Body of pancreas (tissue), 4 donors: ENCODE data around the gene IRS1. TPM values are rescaled to one million over a fixed set of nuclear protein-coding genes. Genes with fewer than 3 reads are reported as not detected.

Experiments
- ATAC-seq: fragments of 150-250 bp; one replicate; pipeline ENCODE4 v1.9.1; 2016
- DNase-seq, 4 donors: peaks; one replicate each; pipeline ENCODE4 v3.0.0-alpha.2; 2019
- H3K27ac ChIP-seq, 4 donors: fragments of 200-600 bp; sonication (generic); 1 replicate in 3 of 4; 2 replicates in 1 of 4; pipeline versions ENCODE4 v1.5.1 to v1.6.1; 2016 to 2019; ENCODE audit warnings: mild to moderate bottlenecking in 1 of 4, mixed read lengths in 1 of 4, moderate library complexity in 1 of 4
- H3K27me3 ChIP-seq, 2 donors: fragments of 200-600 bp; sonication (generic); one replicate each; pipeline ENCODE4 v1.6.0; 2016; ENCODE audit warnings: mild to moderate bottlenecking in 1 of 2
- H3K36me3 ChIP-seq, 2 donors: fragments of 200-600 bp; sonication (generic); replicated peaks in 1 of 2; 2 replicates each; pipeline ENCODE4 v1.5.1; 2016; ENCODE audit warnings: low read depth in 2 of 2; ENCODE audit not compliant: insufficient read depth in 1 of 2
- H3K4me1 ChIP-seq: fragments of 200-600 bp; sonication (generic); one replicate; pipeline ENCODE4 v1.6.0; 2016
- H3K4me3 ChIP-seq, 2 donors: fragments of 200-600 bp; sonication (generic); 1 replicate in 1 of 2; 2 replicates in 1 of 2; pipeline ENCODE4 v1.5.1; 2016 to 2019
- H3K9me3 ChIP-seq, 3 donors: fragments of 200-600 bp; sonication (generic); 1 replicate in 2 of 3; 2 replicates in 1 of 3; pipeline ENCODE4 v1.5.1; 2016
- POLR2A ChIP-seq, 3 donors: fragments of 450-650 bp; IDR thresholded peaks; one replicate each; pipeline ENCODE4 v1.6.1; 2016; ENCODE audit warnings: antibody characterized with exemption in 3 of 3, mild to moderate bottlenecking in 2 of 3
- WGBS, 2 donors: methylation state at CpG; one replicate each; pipeline ENCODE4 v1.1.5; 2017; 5-methylcytosine and 5-hydroxymethylcytosine counted together
- intact Hi-C: fragments of 100-400 bp; cut with DNase I; formaldehyde crosslinking; loops from one replicate; pipeline ENCODE4 v1.15.1; 2023
- total RNA-seq, 2 donors: library from RNA; depleted of rRNA; stranded (reverse); fragments of >200 nt; gene quantifications; one replicate each; pipeline ENCODE4 v1.1.0, GENCODE V29; 2016
- TF ChIP-seq, protein P1 (sequence below), 7 experiments: fragments of 450-650 bp in 4 of 7; fragments of 200-600 bp in 3 of 7; sonication (generic) in 3 of 7; IDR thresholded peaks; one replicate each; pipeline ENCODE4 v1.5.1; 2016 to 2019; ENCODE audit warnings: antibody characterized with exemption in 7 of 7

The IRS1 gene
- total RNA-seq, 2 donors from 2014 or later, result 8.2 to 9.6 TPM

DNA sequence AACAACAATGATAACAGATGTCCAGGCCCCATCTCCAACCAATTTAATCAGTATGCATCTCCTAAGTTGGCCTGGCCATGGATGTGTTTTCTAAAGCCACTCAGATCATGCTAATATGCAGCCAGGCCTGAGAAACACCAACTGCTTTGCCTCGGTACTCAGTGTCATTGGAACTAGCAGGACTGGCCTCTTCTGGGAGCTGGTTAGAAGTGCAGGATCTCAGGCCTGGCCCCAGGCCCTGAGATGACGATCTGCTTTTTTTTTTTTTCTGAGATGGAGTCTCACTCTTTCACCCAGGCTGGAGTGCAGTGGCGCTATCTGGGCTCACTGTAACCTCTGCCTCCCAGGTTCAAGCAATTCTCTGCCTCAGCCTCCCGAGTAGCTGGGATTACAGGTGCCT, 69.1 kb downstream of the IRS1 start:
- no peak for TF ChIP-seq POLR2A (IDR thresholded peaks at IDR 0.05)
- TF ChIP-seq, protein P1, sequence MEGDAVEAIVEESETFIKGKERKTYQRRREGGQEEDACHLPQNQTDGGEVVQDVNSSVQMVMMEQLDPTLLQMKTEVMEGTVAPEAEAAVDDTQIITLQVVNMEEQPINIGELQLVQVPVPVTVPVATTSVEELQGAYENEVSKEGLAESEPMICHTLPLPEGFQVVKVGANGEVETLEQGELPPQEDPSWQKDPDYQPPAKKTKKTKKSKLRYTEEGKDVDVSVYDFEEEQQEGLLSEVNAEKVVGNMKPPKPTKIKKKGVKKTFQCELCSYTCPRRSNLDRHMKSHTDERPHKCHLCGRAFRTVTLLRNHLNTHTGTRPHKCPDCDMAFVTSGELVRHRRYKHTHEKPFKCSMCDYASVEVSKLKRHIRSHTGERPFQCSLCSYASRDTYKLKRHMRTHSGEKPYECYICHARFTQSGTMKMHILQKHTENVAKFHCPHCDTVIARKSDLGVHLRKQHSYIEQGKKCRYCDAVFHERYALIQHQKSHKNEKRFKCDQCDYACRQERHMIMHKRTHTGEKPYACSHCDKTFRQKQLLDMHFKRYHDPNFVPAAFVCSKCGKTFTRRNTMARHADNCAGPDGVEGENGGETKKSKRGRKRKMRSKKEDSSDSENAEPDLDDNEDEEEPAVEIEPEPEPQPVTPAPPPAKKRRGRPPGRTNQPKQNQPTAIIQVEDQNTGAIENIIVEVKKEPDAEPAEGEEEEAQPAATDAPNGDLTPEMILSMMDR (IDR thresholded peaks at IDR 0.05), result peak in 1 of 7 experiments; percentile 19
- Histone ChIP-seq H3K27ac (no peak overlapping the region), H3K36me3 (no peaks in the 10 kb centered on the region), H3K27me3 (no peaks in the 10 kb centered on the region), H3K4me3 (no peak overlapping the region), H3K9me3 (no peaks in the 10 kb centered on the region), H3K4me1 (peaks cover 30% of the 10 kb centered on the region)
- WGBS, 2 donors, result 78 to 79% methylated on average over 4 of the region's 4 CpGs
- intact Hi-C loops, result no loop called here
- DNase-seq (peak in 3 of 4 donors; percentile 17 to 24 (median 24)), ATAC-seq (peak; percentile 50)

DNA sequence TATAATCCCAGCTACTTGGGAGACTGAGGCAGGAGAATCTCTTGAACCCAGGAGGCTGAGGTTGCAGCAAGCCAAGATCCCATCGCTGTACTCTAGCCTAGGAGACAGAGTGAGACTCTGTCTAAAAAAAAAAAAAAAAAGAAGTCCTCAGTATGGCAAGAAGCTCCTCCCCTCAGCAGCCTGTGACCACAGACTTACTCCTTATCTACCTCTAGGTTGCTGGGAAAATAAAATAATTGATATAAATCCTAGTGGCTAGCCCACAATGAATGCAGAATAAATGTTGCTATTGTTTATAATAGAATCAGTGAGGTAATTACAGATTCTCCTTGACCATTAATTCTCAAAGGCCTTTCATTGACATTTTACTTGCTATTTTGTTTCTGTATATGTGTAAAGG, 70.6 kb downstream of the IRS1 start:
- Histone ChIP-seq H3K27ac (no peak overlapping the region), H3K27me3 (no peaks in the 10 kb centered on the region), H3K36me3 (no peaks in the 10 kb centered on the region), H3K9me3 (no peaks in the 10 kb centered on the region), H3K4me3 (no peak overlapping the region), H3K4me1 (peaks cover 21% of the 10 kb centered on the region)
- no peak for TF ChIP-seq POLR2A (IDR thresholded peaks at IDR 0.05)
- TF ChIP-seq, protein P1 (IDR thresholded peaks at IDR 0.05), result no peak
- intact Hi-C loops, result no loop called here
- DNase-seq, result peak in 3 of 4 donors; percentile 22 to 35 (median 22)
- ATAC-seq, result no peak
- 60 to 69% methylated on average over 1 of the region's 1 CpG for WGBS, 2 donors

DNA sequence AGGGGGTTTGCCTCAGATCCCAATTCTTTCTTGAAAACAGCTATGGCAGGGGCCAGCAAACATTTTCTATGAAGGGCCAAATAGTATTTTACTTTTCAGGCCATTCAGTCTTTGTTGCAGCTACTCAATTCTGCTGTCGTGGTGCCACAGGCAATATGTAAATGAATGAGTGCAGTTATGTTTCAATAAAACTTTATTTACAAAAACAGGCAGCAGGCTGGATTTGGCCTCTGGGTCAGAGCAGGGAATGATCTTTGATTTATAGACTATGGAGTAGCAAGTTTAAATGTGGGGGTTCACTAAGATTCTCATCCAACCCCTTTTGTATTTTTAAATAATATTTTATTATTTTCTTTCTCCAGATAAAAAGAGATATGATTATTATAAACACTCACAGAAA, 72.4 kb downstream of the IRS1 start:
- intact Hi-C loops, result no loop called here

DNA sequence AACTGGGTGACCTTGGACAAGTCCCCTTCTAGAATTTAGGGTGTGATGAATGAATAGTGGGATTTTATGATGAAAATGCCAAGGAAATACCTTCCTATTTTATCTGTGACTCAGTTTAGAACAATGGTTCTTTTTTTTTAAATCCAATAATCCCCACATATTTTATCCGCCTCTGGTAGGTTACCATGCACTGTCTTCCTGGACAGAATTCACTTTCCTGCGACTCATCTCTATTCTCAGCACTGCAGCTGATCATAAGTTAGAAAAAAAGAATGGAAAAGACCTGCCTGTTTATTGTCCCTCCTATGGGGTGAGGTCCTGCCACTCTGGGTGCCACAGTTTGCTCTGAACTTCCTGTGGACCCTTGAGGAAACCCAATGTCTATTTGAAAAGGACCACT, 73.1 kb downstream of the IRS1 start:
- intact Hi-C loops, result no loop called here
- WGBS, 2 donors, result 78 to 87% methylated on average over 2 of the region's 2 CpGs
- Histone ChIP-seq H3K27ac (no peak overlapping the region), H3K4me3 (no peak overlapping the region), H3K36me3 (no peaks in the 10 kb centered on the region), H3K4me1 (peaks cover 6% of the 10 kb centered on the region), H3K27me3 (no peaks in the 10 kb centered on the region), H3K9me3 (no peaks in the 10 kb centered on the region)
- DNase-seq, result no peak
- no peak for ATAC-seq
- no peak for TF ChIP-seq POLR2A (IDR thresholded peaks at IDR 0.05)
- TF ChIP-seq, protein P1 (IDR thresholded peaks at IDR 0.05), result no peak

More for the DNA sequence above, 72.4 kb downstream of the IRS1 start:
- TF ChIP-seq, protein P1 (IDR thresholded peaks at IDR 0.05), result no peak
- no peak for TF ChIP-seq POLR2A (IDR thresholded peaks at IDR 0.05)
- no peak overlapping the region for H3K27ac ChIP-seq
- H3K4me1 ChIP-seq, result peaks cover 6% of the 10 kb centered on the region
- ATAC-seq, result no peak
- no peaks in the 10 kb centered on the region for H3K27me3 ChIP-seq
- no peak overlapping the region for H3K4me3 ChIP-seq
- no peaks in the 10 kb centered on the region for H3K36me3 ChIP-seq
- WGBS, 2 donors, result 47 to 57% methylated on average over 1 of the region's 1 CpG
- no peak for DNase-seq
- no peaks in the 10 kb centered on the region for H3K9me3 ChIP-seq

DNA sequence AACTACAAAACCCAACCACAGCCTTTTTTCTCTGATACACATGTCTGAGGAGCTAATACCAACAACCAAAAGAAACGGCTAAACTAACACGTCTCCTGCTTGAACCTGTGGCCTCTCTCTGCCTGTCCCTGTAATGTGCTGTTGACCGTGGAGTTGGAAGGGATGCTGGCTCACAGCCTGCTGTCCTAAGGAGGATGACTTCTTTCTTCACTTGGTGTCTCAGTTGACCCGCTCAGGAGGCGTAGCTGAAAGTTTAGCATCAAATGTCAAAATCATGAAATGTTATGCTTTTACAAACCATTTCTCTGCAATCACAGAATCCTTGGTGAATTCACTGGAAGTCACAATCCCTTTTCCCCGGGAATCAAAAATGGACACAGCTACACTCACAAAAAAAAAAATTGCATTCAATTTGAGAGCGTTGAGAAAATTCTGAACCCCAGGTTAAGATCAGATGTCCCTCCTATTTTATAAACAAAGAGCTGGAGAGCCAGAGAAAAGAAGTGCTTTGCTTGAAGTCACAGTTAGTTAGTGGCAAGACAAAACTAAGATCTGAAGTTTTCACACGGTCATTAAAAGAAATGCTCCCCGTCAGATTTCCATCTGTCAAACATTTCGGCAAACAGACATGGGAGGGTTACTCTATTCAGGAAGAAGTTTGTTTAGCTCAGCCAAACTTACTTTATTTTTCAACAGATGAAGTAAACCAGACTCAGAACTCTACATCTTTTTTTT, 74.3 kb downstream of the IRS1 start:
- TF ChIP-seq, protein P1 (IDR thresholded peaks at IDR 0.05), result no peak
- no peak for TF ChIP-seq POLR2A (IDR thresholded peaks at IDR 0.05)
- intact Hi-C loops, result no loop called here
- H3K4me1 ChIP-seq, result peaks cover 6% of the 10 kb centered on the region
- H3K4me3 ChIP-seq, result no peak overlapping the region
- no peaks in the 10 kb centered on the region for H3K36me3 ChIP-seq
- 66 to 77% methylated on average over 10 of the region's 10 CpGs for WGBS, 2 donors
- no peak for DNase-seq
- no peaks in the 10 kb centered on the region for H3K9me3 ChIP-seq
- ATAC-seq, result no peak
- no peaks in the 10 kb centered on the region for H3K27me3 ChIP-seq
- H3K27ac ChIP-seq, result no peak overlapping the region
